ENCODE measurements around the gene CNOT6. TPM values are rescaled to one million over a fixed set of nuclear protein-coding genes. Genes with fewer than 3 reads are reported as not detected.

The CNOT6 gene
- total RNA-seq, 1 donor from 2014 or later, result 41.7 TPM

- Histone ChIP-seq H2AFZ (ENCODE audit: low read depth, low read length) (no peak overlapping the region), H3K27ac (ENCODE audit: low read depth, low read length) (no peak overlapping the region), H3K9me3 (ENCODE audit: insufficient read depth, low read depth, low read length) (no peaks in the 10 kb centered on the region), H3K79me2 (ENCODE audit: insufficient read depth, low read length) (no peaks in the 10 kb centered on the region), H3K9ac (ENCODE audit: low read length) (no peak overlapping the region), H3K36me3 (ENCODE audit: insufficient read depth, low read length) (no peaks in the 10 kb centered on the region), H3K4me2 (ENCODE audit: low read length) (no peak overlapping the region), H3K4me1 (ENCODE audit: insufficient read depth, low read length) (peaks cover 5% of the 10 kb centered on the region), H4K20me1 (ENCODE audit: insufficient read depth, low read length) (no peaks in the 10 kb centered on the region), H3K4me3 (ENCODE audit: insufficient read depth, low read depth, low read length) (no peak overlapping the region), H3K27me3 (ENCODE audit: insufficient read depth, low read length) (peaks cover 32% of the 10 kb centered on the region)
- Mint-ChIP-seq H3K9me3 (ENCODE audit: unreplicated experiment) (no peaks in the 10 kb centered on the region), H3K27me3 (ENCODE audit: low read depth, unreplicated experiment) (peaks cover 33% of the 10 kb centered on the region), H3K4me3 (ENCODE audit: unreplicated experiment) (peak overlapping the region; percentile 50), H3K27ac (ENCODE audit: unreplicated experiment) (no peak overlapping the region), H3K4me1 (ENCODE audit: low read depth, unreplicated experiment) (peaks cover 4% of the 10 kb centered on the region), H3K36me3 (ENCODE audit: low read depth, unreplicated experiment) (peaks cover 4% of the 10 kb centered on the region)
- no peak for TF ChIP-seq EZH2 (IDR thresholded peaks at IDR 0.05; ENCODE audit: insufficient read depth, low read length)
- TF ChIP-seq CTCF (IDR thresholded peaks at IDR 0.05; ENCODE audit: insufficient read depth, low read depth, low read length), result no peak
- FAIRE-seq (no peak), DNase-seq (ENCODE audit: low read depth) (no peak)
Observed at GRCh38 chr5:180593446-180594206, 99.4 kb downstream of the CNOT6 start.

DNA sequence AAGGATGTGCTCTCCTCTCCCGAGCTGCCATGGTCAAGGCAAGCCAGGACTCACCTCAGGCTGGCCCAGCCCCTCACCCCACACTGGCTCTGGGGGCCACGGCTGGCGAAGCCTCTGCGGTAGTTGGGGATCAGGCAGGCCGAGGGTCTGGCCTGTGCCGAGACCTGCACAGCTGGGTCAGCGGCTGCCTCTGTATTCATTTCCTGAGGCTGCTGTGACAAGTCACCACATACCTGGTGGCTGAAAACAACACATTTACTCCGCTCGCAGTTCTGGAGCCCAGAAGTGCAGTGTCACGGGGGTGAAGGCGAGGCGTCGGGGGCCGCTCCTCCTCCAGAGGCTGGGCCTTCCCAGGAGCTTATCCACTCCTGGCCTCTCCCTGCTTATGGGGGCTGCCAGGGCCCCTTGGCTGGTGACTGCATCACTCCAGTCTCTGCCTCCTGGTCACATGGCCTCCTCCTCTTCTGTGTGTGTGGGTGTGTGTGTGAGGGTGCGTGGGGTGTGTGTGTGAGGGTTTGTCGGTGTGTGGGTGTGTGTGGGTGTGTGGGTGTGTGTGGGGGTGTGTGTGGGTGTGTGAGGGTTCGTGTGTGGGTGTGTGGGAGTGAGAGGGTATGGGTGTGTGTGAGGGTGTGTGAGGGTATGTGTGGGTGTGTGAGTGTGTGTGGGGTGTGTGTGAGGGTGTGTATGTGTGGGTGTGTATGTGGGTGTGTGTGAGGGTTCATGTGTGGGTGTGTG, 100.3 kb downstream of the CNOT6 start:
- Mint-ChIP-seq H3K4me3 (ENCODE audit: unreplicated experiment) (no peak overlapping the region), H3K27me3 (ENCODE audit: low read depth, unreplicated experiment) (peaks cover 28% of the 10 kb centered on the region), H3K9me3 (ENCODE audit: unreplicated experiment) (no peaks in the 10 kb centered on the region), H3K27ac (ENCODE audit: unreplicated experiment) (no peak overlapping the region), H3K36me3 (ENCODE audit: low read depth, unreplicated experiment) (peaks cover 4% of the 10 kb centered on the region), H3K4me1 (ENCODE audit: low read depth, unreplicated experiment) (peaks cover 4% of the 10 kb centered on the region)
- Histone ChIP-seq H3K9me3 (ENCODE audit: insufficient read depth, low read depth, low read length) (no peaks in the 10 kb centered on the region), H3K27me3 (ENCODE audit: insufficient read depth, low read length) (peaks cover 26% of the 10 kb centered on the region), H3K36me3 (ENCODE audit: insufficient read depth, low read length) (no peaks in the 10 kb centered on the region), H3K4me1 (ENCODE audit: insufficient read depth, low read length) (peaks cover 5% of the 10 kb centered on the region), H3K79me2 (ENCODE audit: insufficient read depth, low read length) (no peaks in the 10 kb centered on the region), H3K4me2 (ENCODE audit: low read length) (no peak overlapping the region), H3K9ac (ENCODE audit: low read length) (no peak overlapping the region), H4K20me1 (ENCODE audit: insufficient read depth, low read length) (no peaks in the 10 kb centered on the region), H2AFZ (ENCODE audit: low read depth, low read length) (no peak overlapping the region), H3K4me3 (ENCODE audit: insufficient read depth, low read depth, low read length) (no peak overlapping the region), H3K27ac (ENCODE audit: low read depth, low read length) (no peak overlapping the region)
- TF ChIP-seq CTCF (IDR thresholded peaks at IDR 0.05; ENCODE audit: insufficient read depth, low read depth, low read length) (no peak), EZH2 (IDR thresholded peaks at IDR 0.05; ENCODE audit: insufficient read depth, low read length) (no peak)
- FAIRE-seq (no peak), DNase-seq (ENCODE audit: low read depth) (no peak)

GRCh38 chr5:180595046-180595379, 100.8 kb downstream of the CNOT6 start:
- Histone ChIP-seq H3K27me3 (ENCODE audit: insufficient read depth, low read length) (peaks cover 21% of the 10 kb centered on the region), H3K9ac (ENCODE audit: low read length) (no peak overlapping the region), H3K27ac (ENCODE audit: low read depth, low read length) (no peak overlapping the region), H2AFZ (ENCODE audit: low read depth, low read length) (no peak overlapping the region), H3K36me3 (ENCODE audit: insufficient read depth, low read length) (no peaks in the 10 kb centered on the region), H3K4me3 (ENCODE audit: insufficient read depth, low read depth, low read length) (no peak overlapping the region), H3K79me2 (ENCODE audit: insufficient read depth, low read length) (no peaks in the 10 kb centered on the region), H4K20me1 (ENCODE audit: insufficient read depth, low read length) (no peaks in the 10 kb centered on the region), H3K9me3 (ENCODE audit: insufficient read depth, low read depth, low read length) (no peaks in the 10 kb centered on the region), H3K4me1 (ENCODE audit: insufficient read depth, low read length) (peaks cover 5% of the 10 kb centered on the region), H3K4me2 (ENCODE audit: low read length) (no peak overlapping the region)
- Mint-ChIP-seq H3K9me3 (ENCODE audit: unreplicated experiment) (no peaks in the 10 kb centered on the region), H3K4me1 (ENCODE audit: low read depth, unreplicated experiment) (peaks cover 4% of the 10 kb centered on the region), H3K27me3 (ENCODE audit: low read depth, unreplicated experiment) (peaks cover 25% of the 10 kb centered on the region), H3K27ac (ENCODE audit: unreplicated experiment) (no peak overlapping the region), H3K36me3 (ENCODE audit: low read depth, unreplicated experiment) (peaks cover 4% of the 10 kb centered on the region), H3K4me3 (ENCODE audit: unreplicated experiment) (no peak overlapping the region)
- FAIRE-seq (no peak), DNase-seq (ENCODE audit: low read depth) (no peak)
- TF ChIP-seq EZH2 (IDR thresholded peaks at IDR 0.05; ENCODE audit: insufficient read depth, low read length) (no peak), CTCF (IDR thresholded peaks at IDR 0.05; ENCODE audit: insufficient read depth, low read depth, low read length) (no peak)
